Camera-type eye (tissue), 1 donor: Measurements from ENCODE around the gene SELENOW. TPM values are rescaled to one million over a fixed set of nuclear protein-coding genes. Genes with fewer than 3 reads are reported as not detected.

Experiments
- total RNA-seq: library from RNA; depleted of rRNA; stranded (reverse); fragments of >200 nt; gene quantifications from one replicate; pipeline ENCODE4 v1.2.3, GENCODE V29; 2014

The SELENOW gene
- total RNA-seq: 123 TPM

DNA sequence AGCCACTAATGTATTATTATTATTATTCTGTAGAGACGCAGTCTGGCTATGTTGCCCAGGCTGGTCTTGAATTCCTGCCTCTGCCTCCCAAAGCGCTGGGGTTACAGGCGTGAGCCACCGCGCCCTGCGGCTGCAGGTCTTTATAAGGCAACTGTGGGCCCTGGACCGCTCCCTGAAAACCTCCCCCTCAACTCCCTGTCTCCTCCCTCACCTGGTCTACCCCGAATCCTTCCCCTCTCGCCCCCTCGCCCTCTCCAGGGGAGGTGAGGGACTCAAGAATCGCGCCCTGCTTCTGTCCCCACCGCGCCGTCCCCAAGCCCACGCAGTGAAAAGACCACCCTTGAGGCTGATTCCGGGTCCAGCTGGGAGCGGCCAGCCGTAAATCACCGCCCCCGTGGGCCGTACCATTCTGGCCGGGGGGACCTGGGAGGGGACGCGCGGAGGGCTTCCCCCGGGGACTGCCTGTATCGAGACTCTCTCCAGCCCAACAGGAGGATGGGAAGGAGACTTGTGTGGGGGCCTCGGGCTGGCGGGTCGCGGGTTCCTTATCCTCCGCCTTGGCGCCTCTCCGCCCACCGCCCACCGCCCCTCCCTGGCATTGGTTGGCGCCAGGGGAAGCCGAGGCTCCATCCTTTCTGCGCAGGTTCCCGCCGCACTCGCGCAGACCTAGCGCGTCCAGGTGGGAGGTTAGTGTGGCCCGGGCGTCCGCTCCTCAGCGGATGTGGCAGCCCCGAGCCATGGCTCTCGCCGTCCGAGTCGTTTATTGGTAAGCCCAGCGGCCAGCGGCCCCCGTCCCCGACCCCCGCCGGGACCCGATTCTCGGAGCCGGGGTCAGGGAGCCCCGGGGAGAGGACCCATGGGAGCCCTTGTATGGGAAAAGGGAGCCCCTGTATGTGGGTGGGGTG lies at the start of gene SELENOW:
TSS of gene SELENOW (plus strand) at position 655 of the 905 bp plus-strand sequence. CDS start at position 738, 83 bp downstream.

DNA sequence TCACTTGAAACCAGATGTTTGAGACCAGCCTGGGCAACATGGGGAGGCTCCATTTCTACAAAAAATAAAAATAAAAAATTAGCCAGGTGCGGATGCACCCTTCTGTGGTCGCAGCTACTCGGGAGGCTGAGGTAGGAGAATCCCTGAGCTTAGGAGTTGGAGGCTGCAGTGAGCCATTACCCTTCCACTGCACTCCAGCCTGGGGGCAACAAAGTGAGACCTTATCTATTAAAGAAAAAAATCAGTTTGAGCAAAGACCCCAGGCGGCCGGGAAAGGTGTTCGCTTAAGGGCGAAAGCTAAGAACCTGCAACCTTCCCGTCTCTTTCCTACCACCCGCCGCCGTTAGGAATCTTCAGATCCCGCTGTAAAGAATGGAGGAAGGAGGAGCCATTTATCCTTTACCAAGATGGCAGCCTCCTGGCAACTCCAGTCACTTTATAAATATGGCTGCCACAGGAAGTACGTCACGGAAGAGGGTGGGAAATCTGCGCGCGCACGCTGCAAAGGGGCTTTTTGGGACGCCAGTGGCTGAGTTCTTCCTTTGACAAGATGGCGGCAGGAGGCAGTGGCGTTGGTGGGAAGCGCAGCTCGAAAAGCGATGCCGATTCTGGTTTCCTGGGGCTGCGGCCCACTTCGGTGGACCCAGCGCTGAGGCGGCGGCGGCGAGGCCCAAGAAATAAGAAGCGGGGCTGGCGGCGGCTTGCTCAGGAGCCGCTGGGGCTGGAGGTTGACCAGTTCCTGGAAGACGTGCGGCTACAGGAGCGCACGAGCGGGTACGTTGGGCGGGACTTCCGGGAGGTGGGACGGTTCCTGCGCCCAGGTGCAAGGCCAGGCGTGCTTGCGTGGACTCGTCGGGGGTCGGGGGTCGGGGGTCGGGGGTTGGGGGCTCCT lies 33.2 kb upstream of the SELENOW start, which contains the start of gene NOP53:
TSS of gene NOP53 (plus strand) at position 537 of the 892 bp plus-strand sequence. CDS start at position 551, 14 bp downstream.

DNA sequence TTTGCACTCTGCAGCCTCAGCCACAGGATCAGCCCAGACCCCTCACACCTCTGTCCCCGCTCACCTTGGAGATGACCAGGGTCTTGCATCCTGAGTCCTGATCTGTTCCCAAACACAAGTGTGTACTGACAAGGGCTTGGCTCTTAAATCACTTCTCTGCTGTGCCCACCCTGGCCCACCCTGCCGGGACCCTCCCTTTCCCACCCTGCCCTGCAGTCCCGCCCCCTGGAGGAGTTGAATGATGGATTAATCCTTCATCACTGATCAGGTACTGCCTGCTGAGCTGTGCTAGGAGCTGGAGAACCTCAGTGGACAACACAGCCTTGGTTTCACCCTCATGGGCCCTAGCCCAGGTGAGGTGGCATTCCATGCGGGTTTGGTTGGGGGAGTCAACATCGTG lies 25.9 kb downstream of the SELENOW start, which contains the start of gene TPRX1:
TSS of gene TPRX1 (minus strand) at position 101 of the 400 bp plus-strand sequence. CDS start at position 89, 12 bp downstream.

DNA sequence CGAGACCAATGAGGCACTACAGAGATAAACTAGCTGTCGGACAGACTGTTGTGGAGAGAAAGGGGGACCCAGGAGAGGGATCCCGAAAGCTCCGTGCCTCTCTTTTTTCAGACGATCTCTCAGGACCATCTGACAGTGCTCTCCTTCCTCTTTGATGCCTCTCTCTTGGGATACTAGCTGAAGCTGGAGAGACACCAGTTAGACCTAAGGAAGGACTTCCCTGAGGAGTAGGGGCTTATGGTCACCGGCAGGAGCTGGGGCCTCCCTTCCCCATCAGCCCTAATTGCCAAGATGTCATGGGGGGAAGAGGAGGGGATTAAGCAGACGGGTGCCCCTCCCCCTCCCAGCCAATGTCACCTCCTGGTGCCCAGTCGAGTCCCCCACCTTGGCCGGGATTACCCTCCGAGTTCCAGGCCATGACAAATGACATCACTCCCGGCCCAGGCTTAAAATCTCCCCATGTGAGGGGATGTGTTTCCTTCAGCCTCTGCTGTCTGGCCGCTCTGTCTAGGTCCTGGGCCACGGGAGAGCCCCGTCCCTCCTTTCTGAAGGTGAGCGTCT lies 43.0 kb downstream of the SELENOW start, which contains the start of gene CRX:
TSS of gene CRX (plus strand) at position 478 of the 561 bp plus-strand sequence. CDS start 12,507 bp downstream, outside the sequence.

Other genes with a start within 250 kb of the SELENOW start
- gene ZNF541, start 205.6 kb upstream of the SELENOW start, total RNA-seq: 0.44 TPM
- 42.1 TPM for gene BICRA, start 169.6 kb upstream of the SELENOW start, total RNA-seq
- 59.6 TPM for gene EHD2, start 65.3 kb upstream of the SELENOW start, total RNA-seq
- 157 TPM for gene NOP53, start 33.2 kb upstream of the SELENOW start, total RNA-seq
- not detected for gene TPRX1, start 25.8 kb downstream of the SELENOW start, total RNA-seq
- gene CRX, start 43.2 kb downstream of the SELENOW start, total RNA-seq: 229 TPM
- gene TPRX2, start 80.5 kb downstream of the SELENOW start, total RNA-seq: not detected
- not detected for gene SULT2A1, start 107.6 kb downstream of the SELENOW start, total RNA-seq
- 1.6 TPM for gene BSPH1, start 213.5 kb downstream of the SELENOW start, total RNA-seq
- gene ELSPBP1, start 215.9 kb downstream of the SELENOW start, total RNA-seq: 1.5 TPM